ENCODE data around the gene FGGY.

The FGGY gene

DNA sequence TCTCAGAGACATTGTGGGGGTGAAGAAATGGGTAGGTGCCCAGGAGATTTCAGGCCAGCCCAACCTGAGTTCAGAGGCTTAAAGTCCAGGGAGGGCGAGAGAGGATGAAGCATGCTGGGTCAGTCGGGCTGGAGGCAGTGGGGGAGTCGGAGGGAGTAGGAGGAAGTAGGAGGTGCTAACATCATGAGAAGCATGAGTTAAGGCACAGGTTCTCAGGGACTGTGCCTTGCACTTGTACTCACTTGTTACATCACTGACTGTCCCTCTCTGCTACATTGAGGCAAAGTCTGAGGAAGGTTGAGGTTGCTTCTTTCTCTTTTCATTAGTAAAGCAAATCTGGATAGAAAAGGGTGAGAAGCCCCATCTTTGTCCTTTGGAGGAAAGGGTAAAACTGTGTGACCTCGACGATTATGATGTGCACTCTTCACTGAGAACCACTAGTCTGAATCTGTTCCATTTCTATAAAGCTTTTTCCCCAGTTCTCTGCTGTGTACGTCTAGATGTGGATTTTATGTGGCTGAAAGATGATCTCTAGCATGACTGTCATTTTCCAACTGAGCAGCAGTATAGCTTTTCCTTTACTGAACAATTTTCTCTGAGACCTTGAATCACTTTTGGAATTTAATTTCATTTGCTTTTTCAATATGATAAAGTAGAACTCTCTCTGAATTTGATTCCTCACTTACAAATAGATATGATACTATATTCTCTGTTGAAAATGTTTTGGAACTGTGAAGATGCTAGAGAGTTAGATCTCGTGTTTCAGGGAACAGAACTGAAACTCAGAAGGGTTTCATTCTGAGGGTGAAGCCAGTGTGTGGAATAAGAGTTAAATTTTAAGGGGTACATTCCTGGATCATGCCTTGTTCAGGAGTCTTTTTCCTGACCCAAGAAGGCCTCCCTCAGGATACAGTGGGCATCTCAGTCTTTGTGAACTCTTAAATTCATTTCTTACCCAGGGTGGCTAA, 94.6 kb downstream of the FGGY start:
- no peak for DNase-seq

DNA sequence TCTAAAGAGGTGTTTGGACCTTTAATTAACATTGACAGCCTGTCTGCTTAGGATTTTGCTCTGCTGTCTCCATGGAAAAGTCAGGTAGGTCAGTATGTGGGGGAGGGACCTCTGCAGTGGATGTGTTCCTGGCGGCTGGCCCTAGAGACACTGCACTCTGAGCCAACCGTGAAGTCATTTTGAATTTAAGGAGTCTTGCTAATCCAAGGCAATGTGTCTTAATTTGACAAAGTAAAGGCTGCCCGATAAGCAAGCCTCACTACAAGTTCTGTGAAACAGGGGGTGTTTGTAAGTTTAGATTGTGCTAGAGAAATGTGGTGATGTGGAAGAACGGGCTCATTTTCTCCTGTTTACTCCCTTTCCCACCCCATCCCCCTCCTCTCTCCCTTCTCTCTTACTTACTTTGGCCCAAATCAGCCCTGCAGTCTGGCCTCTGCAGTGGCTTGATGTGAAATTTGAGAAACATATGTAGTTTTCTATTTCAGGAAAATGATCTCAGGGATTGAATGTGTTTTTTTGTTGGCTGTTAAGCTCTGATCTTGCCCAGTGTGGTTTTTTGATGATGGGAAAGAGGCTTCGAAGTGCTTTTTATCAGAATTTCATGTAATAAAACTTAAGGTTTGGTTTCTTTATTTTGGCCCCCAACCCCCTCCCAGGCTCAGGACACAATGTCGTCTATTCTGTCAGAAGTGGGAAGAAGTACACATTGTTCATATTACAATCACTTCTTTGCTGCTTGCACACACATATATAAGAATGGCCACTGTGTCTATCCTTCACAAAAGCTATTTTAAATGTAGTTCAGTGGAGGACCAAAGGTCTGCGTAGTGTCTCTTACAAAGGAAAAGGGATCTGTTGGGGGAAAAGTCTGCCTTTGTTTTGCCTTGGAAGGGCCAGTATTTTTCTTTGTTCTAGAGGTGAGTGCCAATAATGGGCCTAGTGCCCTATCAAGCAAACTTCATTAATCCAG, 96.6 kb downstream of the FGGY start:
- DNase-seq, result no peak

DNA sequence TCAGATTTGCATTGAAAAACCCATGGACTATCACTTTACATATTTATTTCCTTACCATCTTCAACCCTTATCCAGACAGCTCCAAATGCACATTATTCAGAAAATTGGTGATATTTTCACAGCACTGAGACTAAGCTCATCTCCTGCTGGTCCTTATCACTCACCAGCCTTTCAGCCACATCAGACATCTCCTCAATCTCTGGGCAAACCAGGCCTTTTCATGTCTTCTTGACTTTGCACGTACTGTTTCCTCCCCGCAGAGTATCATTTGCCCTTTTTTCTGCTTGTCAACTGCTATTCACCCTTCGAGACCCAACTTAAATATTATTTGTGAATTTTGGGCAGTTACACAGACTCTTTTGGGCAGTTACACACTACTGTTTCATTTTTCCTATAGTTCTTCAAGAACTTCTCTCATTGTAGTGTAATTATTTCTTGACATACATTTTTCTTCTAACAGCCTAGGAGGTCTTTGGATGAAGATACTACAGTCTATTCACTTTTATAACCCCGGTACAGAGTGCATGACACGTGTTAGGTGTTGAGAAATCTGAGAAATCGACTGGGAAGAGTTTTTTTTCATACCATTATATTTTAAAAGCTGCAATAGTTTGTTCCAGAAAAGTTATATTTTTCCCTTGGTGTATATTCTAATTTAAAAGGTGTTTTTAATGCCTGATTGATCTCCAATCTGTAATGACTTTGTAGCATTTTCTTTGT, 98.0 kb downstream of the FGGY start:
- DNase-seq, result no peak

DNA sequence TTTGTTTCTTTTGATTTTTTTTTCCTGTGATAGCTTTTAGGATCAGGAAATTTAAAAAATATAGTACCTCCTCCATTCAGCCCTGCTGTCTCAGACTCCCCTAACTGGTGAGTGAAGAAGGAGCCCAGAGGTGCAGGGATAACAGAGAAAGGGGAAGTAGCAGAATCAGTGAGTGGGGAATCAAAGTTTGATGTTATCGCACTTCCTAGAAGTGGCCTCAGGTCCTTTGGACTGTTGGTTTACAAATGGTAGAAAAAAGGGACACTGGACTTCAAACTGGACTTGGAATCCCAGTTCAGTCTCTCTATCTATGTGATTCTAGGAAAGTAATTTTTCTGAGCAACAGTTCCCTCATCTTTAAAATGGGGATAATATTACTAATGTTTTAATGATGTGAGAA, 99.5 kb downstream of the FGGY start:
- no peak for DNase-seq

DNA sequence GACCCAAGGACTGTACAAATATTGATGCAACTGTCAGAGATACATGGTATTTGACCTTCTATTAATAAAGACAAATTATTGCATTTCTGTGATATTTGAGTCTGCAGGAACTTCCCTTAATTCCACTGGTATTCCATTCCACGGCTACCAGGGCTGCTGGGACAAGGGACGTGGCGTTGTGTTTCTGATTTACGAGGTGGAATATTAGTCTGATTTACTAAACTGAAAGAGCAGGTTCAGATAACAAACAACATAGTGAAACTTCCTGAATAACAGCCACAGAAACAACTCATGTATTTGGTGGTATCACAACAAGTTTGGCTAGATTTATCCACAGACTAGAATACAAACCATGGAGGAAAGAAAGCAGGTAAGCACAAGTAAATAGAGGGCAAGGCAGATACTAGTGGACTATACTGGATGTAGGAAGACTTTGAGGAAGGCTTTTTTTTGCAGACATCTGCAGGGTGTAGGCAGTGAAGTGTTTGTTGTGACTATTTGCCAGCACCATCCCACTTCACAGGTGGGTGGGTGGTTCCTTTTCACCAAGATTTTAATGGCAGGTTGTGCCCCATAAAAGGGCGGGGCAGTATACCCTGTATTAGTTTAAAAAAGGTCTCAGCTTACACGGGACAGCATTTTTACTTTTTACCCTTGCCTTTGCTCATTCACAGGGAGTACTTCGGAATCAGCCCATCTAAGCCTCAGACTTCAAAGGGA, 100.4 kb downstream of the FGGY start:
- DNase-seq, result no peak

DNA sequence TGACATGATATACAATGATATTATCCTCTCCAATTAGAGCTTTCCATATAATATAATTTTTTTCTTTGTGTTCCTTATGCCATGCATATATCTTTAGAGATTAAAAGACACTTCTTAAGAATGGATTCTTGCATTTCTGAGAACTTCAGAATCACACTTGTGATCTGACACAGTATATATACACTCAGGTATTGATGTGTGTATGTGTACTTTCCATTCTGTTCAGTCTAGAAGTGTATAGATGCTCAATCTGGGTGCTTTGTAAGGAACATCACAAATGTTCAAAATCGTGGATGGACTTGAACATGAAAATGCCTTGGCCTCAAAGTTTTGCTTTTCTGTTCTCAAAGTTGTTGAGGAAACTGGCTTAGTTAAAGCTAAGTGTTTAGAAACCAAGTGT, 102.7 kb downstream of the FGGY start:
- DNase-seq, result no peak

DNA sequence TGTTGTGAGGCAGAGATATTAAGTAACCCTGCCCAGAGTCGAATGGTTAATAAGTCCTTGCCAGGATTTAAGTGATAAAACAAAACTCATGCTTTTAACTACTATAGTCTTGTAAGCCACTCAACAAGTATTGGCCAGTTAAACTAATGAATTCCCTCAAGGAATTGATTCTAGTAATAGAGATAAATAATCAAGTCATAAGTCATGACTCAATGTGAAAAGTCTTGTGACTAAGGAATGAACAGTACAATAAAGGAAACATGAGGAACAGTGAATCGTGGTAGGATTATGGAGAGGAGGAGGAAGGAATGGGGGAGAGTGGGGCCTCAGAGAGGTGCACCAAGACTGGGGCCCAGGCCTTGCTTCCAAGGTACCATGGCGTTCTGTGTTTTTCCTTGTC, 104.7 kb downstream of the FGGY start:
- no peak for DNase-seq

DNA sequence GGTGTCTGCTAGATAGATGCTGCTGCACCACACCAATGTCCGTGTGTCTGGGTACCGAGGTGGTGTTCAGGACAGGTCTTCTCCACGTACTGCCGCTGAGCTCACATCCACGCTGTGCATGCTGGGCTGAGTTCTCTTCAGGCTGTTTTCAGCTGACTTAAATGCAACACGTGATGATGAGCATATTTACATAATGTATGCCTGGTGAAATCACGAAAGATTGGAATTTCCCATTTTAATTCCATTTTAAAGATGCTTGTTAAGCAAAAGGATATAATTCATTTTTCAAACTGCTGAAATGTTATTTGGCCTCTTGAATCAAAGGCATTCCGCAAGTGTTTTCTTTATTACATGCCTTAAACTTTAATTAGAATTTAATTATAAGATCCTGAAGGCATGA, 107.9 kb downstream of the FGGY start:
- DNase-seq, result no peak

DNA sequence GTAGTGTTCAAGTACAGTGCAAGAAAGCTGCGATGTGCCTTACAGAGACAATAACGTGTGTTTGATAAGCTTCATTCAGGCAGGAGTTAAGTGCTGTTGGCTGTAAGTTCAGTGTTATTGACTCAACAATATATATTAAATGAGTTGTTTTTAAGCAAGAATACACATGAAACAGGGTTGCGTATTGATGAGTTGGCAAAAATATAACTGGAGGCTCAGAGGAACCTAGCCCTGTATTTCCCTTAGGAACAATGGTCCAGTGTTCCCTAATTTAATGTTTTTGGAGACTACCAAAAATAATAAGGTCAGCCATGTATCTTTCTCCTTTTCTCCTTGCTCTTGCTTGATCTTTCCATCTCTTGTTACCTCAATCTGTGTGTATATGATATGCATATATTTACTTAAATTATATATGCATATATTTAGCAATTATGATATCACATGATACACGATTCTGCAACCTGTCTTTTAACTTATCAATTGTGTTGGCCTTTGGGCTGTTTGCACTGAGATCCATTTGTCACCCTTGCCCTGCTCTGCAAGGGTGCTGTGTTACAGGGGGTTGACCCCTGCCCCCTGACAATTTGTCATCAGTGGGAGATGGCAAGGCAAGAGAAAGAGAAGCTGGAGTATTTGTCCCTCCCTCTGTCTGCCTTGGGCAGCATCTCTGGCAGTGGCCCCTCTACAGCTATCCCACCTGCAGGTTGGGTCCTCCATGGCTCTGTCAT, 109.7 kb downstream of the FGGY start:
- DNase-seq, result no peak

DNA sequence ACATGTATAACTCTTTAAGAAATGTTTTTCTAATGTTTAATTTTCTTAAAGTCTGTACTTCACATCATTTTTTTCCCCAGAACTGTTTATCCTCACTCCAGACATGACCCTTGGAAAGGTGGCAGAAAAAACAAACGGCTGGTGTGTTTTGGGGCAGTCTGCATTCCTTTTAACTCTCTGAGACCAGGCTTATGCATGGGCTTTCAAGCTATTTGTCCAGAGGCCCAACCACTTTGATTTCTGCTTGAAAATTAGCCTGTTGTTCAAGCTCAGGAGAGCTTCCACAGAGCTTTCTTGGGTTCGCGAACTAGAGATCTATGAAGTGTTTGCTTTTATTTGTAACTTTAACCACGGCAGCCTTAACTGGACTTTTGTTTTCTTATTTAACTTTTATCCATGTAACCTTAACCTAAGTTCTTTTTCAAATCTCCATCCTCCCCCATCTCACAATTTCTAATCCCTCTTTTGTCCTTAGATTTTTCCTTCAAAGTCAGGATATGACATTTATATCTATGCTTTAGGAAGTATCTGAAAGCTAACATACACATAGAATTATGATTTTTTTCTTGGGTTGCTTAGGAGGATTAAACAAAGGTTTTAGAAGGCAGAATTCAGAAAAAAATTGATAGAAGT, 111.8 kb downstream of the FGGY start:
- no peak for DNase-seq

DNA sequence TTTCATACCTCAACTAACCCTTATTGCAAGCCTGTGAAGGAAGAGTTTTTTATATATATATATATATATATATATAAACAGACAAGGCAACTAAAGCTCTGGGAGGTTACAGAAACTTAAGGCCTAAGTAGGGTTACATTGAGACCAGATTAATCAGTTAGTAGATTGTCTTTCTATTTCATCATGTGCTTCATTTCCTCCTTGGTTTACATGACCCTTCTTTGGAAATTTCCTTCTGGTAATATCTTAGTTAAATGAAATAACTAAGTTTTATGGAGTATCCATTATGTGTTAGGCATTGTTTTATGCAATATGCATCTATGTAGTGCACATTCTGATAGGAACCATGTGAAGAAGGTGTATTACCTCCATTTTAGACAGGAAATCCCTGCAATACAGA, 112.7 kb downstream of the FGGY start:
- DNase-seq, result no peak

DNA sequence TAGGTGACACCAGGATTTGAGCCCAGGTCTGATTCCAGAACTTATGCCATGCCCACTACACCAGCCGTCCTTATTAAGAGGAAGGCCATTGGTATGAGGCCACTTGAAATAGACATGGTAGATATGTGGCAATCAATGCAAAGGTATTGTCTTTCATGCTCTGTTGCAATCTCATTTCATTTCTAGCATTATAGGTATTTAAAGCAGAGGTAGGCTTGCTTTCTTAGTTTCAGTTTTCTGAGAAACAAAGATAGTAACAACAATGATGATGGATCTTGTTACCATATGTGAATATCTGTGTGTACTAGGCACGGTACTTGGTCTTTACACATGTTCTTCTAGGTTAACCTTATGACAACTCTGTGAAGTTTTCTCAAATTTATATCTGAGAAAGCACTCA, 113.1 kb downstream of the FGGY start:
- no peak for DNase-seq

DNA sequence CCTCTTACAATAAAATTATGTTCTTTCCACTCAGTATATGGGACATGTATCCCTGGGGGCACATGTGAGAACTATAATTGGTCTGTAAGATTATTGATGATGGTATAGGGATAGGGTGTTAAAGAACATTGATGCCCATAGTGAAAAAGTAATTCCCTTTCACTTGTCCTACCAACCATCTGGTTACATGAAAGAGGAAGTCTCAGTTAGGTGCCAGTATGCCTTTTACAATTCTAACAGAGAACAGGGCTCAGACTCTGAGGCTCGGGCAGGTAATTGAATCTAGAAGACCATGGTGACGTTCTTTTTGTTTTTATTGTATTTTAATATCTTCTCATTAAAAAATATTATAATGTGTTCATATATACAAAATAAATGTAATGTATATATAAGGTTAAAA, 113.6 kb downstream of the FGGY start:
- DNase-seq, result no peak

DNA sequence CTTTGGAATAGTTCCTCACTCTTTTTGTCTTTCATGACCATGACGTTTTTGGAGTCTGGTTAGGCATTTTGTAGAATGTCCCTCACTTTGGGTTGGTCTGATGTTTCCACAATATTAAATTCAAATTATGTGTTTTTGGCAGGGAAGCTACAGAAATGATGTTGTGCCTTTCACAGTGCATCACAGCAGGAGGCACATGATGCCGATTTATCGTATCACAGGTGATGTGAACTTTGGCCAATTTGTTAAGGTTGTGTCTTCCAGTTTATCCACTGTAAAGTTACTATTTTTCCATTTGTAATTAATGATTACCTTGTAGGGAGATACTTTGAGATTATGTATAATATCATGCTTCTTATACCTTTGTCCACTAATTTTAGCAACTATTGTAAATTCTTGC, 114.3 kb downstream of the FGGY start:
- DNase-seq, result no peak

DNA sequence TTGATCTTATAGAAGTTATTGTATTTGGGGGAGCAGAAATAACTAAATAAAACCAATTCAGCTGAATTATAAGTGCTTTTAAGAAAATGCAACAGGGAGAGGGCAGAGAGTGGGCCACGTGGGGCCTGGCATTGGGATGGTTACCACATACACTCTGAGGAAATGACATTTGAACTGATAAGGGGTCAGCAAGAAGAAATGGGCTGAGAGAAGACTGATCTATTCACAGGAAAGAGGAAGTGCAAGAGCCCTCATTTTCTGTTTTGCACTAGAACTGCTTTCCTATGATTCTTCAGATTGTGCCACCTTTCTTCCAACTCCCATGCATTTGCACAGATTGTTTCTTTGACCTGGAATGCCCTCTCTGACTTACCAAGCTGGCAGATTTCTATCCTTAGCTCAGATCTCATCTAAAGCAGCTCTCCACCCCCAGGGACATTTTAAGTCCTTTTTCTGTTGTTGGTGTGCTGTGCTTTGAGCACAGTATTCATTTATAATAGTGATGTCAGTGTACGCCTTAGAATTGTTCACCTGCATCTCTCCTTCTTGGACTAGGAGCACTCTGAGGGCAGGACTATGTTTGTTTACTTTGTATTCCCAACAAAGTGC, 115.9 kb downstream of the FGGY start:
- DNase-seq, result no peak

DNA sequence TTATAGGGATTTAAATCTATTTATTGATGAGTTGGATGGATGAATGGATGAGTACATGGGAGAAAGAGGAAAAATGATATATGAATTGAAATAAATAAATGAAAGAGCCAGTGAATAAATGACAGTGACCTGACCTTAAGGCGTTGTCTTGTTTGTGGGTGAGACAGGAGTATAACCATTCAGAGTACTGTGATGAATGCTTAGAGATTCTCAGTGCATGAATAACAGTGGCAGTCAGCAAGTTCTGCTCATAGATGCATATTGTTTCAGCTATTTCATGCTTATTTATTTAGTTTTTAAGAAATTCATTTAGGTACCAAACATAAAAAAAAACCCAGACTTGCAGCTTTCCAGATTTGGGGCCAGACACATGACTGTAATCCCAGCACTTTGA, 116.4 kb downstream of the FGGY start:
- DNase-seq, result no peak

DNA sequence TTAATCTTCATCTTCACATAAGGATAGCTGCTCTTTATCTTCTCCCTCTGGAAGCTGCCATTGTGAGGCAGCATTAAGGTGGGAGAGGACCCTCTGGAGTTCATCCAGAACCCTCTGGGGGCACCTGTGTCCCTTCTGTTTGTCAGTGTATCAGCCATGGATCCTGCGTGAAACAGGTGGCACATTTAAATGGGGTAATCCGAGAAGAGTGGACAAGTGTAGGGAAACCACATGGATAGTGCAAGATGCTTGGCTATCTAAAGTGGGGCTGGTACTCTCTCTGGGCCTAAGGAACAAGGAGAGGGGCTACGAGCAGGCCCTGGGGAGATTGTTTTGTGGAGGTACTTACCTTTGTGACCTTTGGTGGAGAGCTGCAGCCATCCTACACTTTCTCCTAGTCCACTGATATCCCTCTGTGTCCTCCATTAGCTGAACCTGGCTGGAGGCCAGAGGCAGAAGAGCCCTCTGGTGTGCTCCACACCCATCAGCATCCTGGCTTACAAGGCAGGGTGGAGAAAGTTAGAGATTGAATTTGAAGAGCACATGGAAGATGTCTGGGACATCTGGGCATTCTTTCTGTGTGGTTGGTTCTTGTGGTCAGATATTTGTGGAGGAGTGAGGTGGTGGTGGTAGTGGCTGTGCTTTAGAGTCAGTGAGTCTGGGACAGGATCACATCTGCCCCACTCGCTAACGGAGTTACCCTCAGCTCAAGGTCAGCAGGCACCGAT, 117.7 kb downstream of the FGGY start:
- no peak for DNase-seq

DNA sequence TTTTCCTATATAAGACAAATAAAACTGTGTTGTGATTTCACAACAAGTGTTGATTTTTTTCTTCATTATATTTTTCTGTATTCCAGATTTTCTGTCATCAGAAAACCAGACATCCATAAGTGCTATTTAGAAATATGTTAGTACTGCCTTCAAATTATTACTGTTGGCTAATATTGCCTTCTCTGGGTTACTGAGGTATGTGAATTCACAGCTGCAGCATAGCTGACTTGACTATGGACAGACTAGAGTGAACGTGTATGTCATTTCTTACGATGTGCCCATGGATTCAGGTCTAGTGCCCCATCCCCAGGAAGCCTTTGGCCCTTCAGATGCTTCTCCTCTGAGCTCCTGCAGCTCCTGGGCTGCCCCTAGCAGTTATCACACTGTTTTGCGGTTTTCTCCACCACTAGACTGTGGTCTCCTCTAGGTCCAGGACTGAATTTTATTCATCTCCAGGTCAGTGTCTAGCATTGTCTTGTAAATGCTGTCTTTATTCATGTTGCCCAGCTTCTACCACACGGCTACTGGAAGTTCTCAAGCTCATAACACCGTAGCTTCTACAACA, 118.5 kb downstream of the FGGY start:
- DNase-seq, result no peak

DNA sequence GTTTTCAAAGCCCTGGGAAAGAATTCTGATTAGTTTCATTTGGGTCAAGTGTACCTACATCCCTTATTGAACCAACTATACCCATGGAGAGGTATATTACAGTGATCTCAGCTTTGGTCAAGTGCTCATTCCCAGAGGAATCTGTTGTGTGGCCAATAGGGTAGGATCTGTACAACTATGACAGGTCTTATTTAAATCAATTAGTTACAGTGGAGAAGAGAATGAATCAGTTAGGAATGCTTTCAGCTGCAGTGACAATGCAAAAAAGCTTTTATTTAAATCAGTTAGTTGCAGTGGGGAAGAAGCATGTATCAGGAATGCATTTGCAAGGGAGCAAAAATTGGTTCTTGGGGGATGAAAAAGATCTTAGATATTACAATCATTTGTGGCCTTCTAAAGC, 119.0 kb downstream of the FGGY start:
- DNase-seq, result no peak

DNA sequence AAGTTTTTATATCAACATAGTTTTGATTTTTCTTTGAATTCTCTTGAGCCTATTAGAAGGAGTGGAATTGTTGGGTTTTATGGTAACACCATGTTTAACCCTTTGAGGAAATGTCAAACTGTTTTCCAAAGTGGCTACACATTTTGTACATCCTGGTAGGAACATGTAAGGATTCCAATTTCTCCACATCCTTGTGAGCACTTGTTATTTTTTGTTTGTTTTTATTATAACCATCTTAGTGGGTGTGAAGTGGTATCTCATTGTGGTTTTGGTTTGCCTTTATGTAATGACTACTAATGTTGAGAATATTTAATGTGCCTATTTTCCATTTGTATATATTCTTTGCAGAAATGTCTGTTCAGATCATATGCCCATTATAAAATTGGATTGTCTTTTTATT, 120.5 kb downstream of the FGGY start:
- DNase-seq, result no peak
